SK-N-SH (cell line): Measurements from ENCODE around the gene KRT73. TPM values are rescaled to one million over a fixed set of nuclear protein-coding genes. Genes with fewer than 3 reads are reported as not detected.

ENCODE experiments used
- CTCF ChIA-PET: fragments of 300-600, 350-600 bp; formaldehyde crosslinking; extraction: SDS; loops from one replicate; lab custom pipeline; 2021; lab: Yijun Ruan, JAX
- POLR2A ChIA-PET: fragments of 350-600 bp; sonication (Branson Sonifier 250); formaldehyde crosslinking; extraction: SDS; loops from one replicate; lab custom pipeline; 2020; ENCODE audit warnings: antibody characterized with exemption, inconsistent platforms; lab: Yijun Ruan, JAX
- DNase-seq: peaks from one replicate; pipeline ENCODE4 v3.0.0; 2012
- H2AFZ ChIP-seq: fragments of 200-600 bp; sonication (generic); 2 replicates; pipeline ENCODE4 v1.8.1; 2016; ENCODE audit warnings: antibody characterized with exemption, mild to moderate bottlenecking, low read depth
- H3F3A ChIP-seq: fragments of 200-600 bp; sonication (generic); replicated peaks from 2 replicates; pipeline ENCODE3; 2016; ENCODE audit warnings: antibody characterized with exemption, mild to moderate bottlenecking; ENCODE audit not compliant: insufficient read depth
- H3K27ac ChIP-seq, 2 experiments: fragments of 200-500 bp in 1 of 2; fragments of 200-600 bp in 1 of 2; sonication (Bioruptor generic) in 1 of 2; sonication (generic), shearing (Covaris generic) in 1 of 2; 2 replicates each; pipeline versions ENCODE4 v1.5.1 to v1.6.1; 2014 to 2016; ENCODE audit warnings: low read depth in 2 of 2, inconsistent platforms in 1 of 2, low read length in 1 of 2, mild to moderate bottlenecking in 1 of 2, mixed read lengths in 1 of 2
- H3K27me3 ChIP-seq: fragments of 200-600 bp; sonication (generic), shearing (Covaris generic); 2 replicates; pipeline ENCODE4 v1.6.1; 2016; ENCODE audit warnings: mixed run types; ENCODE audit not compliant: insufficient read depth
- H3K36me3 ChIP-seq, 2 experiments: fragments of 200-500 bp in 1 of 2; fragments of 200-600 bp in 1 of 2; sonication (Bioruptor generic) in 1 of 2; sonication (generic) in 1 of 2; replicated peaks in 1 of 2; 2 replicates each; pipeline versions ENCODE3 to v1.5.1; 2014 to 2016; ENCODE audit warnings: low read length in 1 of 2, mild to moderate bottlenecking in 1 of 2; ENCODE audit not compliant: insufficient read depth in 2 of 2, control insufficient read depth in 1 of 2
- H3K4me1 ChIP-seq, 2 experiments: fragments of 200-500 bp in 1 of 2; fragments of 200-600 bp in 1 of 2; sonication (Bioruptor generic) in 1 of 2; sonication (generic), shearing (Covaris generic) in 1 of 2; 2 replicates each; pipeline versions ENCODE4 v1.5.1 to v1.6.1; 2014 to 2016; ENCODE audit warnings: low read depth in 1 of 2, low read length in 1 of 2, mixed run types in 1 of 2; ENCODE audit not compliant: insufficient read depth in 2 of 2, control insufficient read depth in 1 of 2
- H3K4me2 ChIP-seq: fragments of 200-600 bp; sonication (generic), shearing (Covaris generic); 2 replicates; pipeline ENCODE4 v1.6.1; 2017; ENCODE audit warnings: mixed run types
- H3K4me3 ChIP-seq, 2 experiments: fragments of 200-500 bp in 1 of 2; fragments of 200-600 bp in 1 of 2; sonication (Bioruptor generic) in 1 of 2; sonication (generic), shearing (Covaris generic) in 1 of 2; 2 replicates each; pipeline versions ENCODE4 v1.5.1 to v1.8.1; 2014 to 2016; ENCODE audit warnings: low read depth in 2 of 2, inconsistent platforms in 1 of 2, low read length in 1 of 2, mild to moderate bottlenecking in 1 of 2, mixed read lengths in 1 of 2, moderate library complexity in 1 of 2
- H3K79me2 ChIP-seq: fragments of 200-600 bp; sonication (generic); 2 replicates; pipeline ENCODE4 v1.8.1; 2017; ENCODE audit warnings: mild to moderate bottlenecking; ENCODE audit not compliant: insufficient read depth
- H3K9ac ChIP-seq: fragments of 200-600 bp; sonication (generic); 2 replicates; pipeline ENCODE4 v1.6.1; 2017; ENCODE audit warnings: mixed run types
- H3K9me2 ChIP-seq: fragments of 200-600 bp; sonication (generic); 2 replicates; pipeline ENCODE4 v1.6.1; 2017; ENCODE audit warnings: mixed run types
- H3K9me3 ChIP-seq: fragments of 200-600 bp; sonication (generic); 2 replicates; pipeline ENCODE4 v1.6.1; 2017; ENCODE audit warnings: mixed run types, mild to moderate bottlenecking, moderate library complexity
- H4K20me1 ChIP-seq: fragments of 200-600 bp; sonication (generic); 2 replicates; pipeline ENCODE4 v1.6.1; 2017; ENCODE audit warnings: mild to moderate bottlenecking, mixed run types; ENCODE audit not compliant: insufficient read depth
- CHD2 ChIP-seq: fragments of 150-350 bp; IDR thresholded peaks from 2 replicates; pipeline ENCODE4 v1.6.1; 2018; ENCODE audit warnings: low read length; ENCODE audit not compliant: partially characterized antibody
- CTCF ChIP-seq: fragments of 200-600 bp; sonication (generic); IDR thresholded peaks from 2 replicates; pipeline ENCODE4 v1.6.1; 2017; ENCODE audit warnings: antibody characterized with exemption, mild to moderate bottlenecking, moderate library complexity
- EP300 ChIP-seq, 2 experiments: IDR thresholded peaks; 2 replicates each; pipeline versions ENCODE4 v1.4.0 to v1.6.1; 2012; ENCODE audit warnings: borderline replicate concordance in 1 of 2, low read depth in 1 of 2, low read length in 1 of 2
- FOSL2 ChIP-seq: IDR thresholded peaks from 2 replicates; pipeline ENCODE4 v1.4.0; 2012; ENCODE audit warnings: low read depth, mild to moderate bottlenecking, moderate library complexity, borderline replicate concordance
- FOXJ3 ChIP-seq: sonication (generic); formaldehyde crosslinking; IDR thresholded peaks from 2 replicates; pipeline ENCODE4 v1.5.1; 2020; ENCODE audit warnings: mild to moderate bottlenecking, missing genetic modification reagents
- GATA2 ChIP-seq: sonication (generic); formaldehyde crosslinking; IDR thresholded peaks from 2 replicates; pipeline ENCODE4 v1.5.0; 2020; ENCODE audit warnings: mild to moderate bottlenecking, missing genetic modification reagents
- IRF3 ChIP-seq: fragments of 150-350 bp; IDR thresholded peaks from 2 replicates; pipeline ENCODE4 v1.6.1; 2016; ENCODE audit warnings: mild to moderate bottlenecking, low read depth, low read length
- JUND ChIP-seq: IDR thresholded peaks from 2 replicates; pipeline ENCODE4 v1.4.0; 2012
- NFIC ChIP-seq: IDR thresholded peaks from 2 replicates; pipeline ENCODE4 v1.4.0; 2012; ENCODE audit warnings: borderline replicate concordance
- NRF1 ChIP-seq: IDR thresholded peaks from 2 replicates; pipeline ENCODE4 v1.6.1; 2012; ENCODE audit warnings: low read depth, mild to moderate bottlenecking, low read length
- PBX3 ChIP-seq: IDR thresholded peaks from 2 replicates; pipeline ENCODE4; 2012
- POLR2AphosphoS5 ChIP-seq: IDR thresholded peaks from 2 replicates; pipeline ENCODE4 v1.6.1; 2012; ENCODE audit warnings: low read depth, low read length
- RAD21 ChIP-seq: IDR thresholded peaks from 2 replicates; pipeline ENCODE4 v1.6.1; 2012; ENCODE audit warnings: mild to moderate bottlenecking, low read length
- RFX5 ChIP-seq: IDR thresholded peaks from 2 replicates; pipeline ENCODE4 v1.6.1; 2012; ENCODE audit warnings: mild to moderate bottlenecking, improper control_type of control experiment, low read length
- RXRA ChIP-seq: IDR thresholded peaks from 2 replicates; pipeline ENCODE4 v1.4.0; 2012; ENCODE audit warnings: low read depth, mild to moderate bottlenecking, borderline replicate concordance
- SIN3A ChIP-seq: IDR thresholded peaks from 2 replicates; pipeline ENCODE4 v1.6.1; 2012; ENCODE audit warnings: low read depth, mild to moderate bottlenecking, low read length, moderate library complexity, borderline replicate concordance
- TAF1 ChIP-seq: IDR thresholded peaks from 2 replicates; pipeline ENCODE4 v1.6.1; 2012; ENCODE audit warnings: low read depth, mild to moderate bottlenecking, low read length, moderate library complexity, borderline replicate concordance
- TCF12 ChIP-seq: IDR thresholded peaks from 2 replicates; pipeline ENCODE4 v1.4.0; 2012
- USF2 ChIP-seq: fragments of 150-350 bp; IDR thresholded peaks from 2 replicates; pipeline ENCODE4 v1.6.1; 2017; ENCODE audit warnings: antibody characterized with exemption, low read length, low read depth, borderline replicate concordance
- WGBS: methylation state at CpG from one replicate; pipeline ENCODE4 v1.1.6; 2017; ENCODE audit warnings: low lambda C conversion rate; 5-methylcytosine and 5-hydroxymethylcytosine counted together
- polyA plus RNA-seq, 3 experiments: library from polyadenylated mRNA; depleted of rRNA; stranded (reverse); fragments of >200 nt; gene quantifications; 2 replicates each; pipeline ENCODE4 v1.2.3, GENCODE V29; 2012

KRT73 gene
- polyA plus RNA-seq, 1 of the 3 experiments (the other 2 are of a cell fraction), result not detected

DNA sequence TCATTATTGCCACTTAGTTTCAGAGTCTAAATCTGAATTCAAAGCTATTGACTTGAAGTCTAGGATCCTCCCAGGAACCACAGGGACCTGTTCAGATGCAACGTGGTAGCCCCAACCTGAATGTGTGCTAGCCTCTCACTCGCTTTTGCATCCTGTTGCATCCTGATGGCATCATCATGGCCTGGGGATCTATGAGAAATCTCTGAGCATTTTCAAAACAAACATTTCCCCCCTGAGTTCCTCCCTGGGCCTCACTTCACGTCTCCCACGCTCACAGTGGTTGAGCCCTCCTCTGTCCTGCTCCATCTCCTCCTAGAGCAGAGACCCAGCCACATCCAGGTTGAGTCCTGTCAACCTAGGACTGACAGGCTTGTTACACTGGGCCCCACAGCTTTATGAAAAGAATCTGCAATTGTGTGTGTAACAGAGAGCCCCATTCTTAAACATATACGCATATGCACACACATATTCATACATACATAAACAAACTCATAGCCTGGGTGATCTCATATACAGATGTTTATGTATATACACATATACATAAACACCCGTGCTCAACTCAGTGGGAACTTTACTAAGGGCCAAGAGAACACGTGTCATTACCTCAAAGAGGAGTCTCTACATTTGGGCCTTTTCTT is 11.7 kb downstream of the KRT73 start (continued):
- no peak for TF ChIP-seq CTCF
- TF ChIP-seq NFIC, result no peak
- TF ChIP-seq NRF1, result no peak

DNA sequence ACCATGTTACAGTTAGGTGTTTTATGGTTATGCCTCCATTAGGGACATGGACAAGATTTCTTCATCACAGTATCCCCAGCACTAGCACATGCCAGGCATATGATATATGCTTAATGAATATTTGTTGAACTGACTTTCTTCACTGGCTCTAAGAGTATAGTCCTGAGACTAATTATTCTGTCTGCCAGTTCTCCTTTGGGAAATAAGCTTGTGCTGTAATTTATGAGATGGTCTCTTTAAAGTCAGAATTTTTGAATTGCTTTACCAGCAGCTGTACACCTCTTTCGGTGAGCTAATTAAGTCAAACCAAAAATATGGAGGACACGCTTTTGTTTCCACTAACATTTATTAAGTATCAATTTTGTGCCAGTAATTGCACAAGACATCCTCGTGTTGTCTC is 12.3 kb downstream of the KRT73 start:
- Histone ChIP-seq H3K27ac (no peak overlapping the region), H3K36me3 (no peaks in the 10 kb centered on the region), H3K27me3 (peaks cover 31% of the 10 kb centered on the region), H3F3A (no peaks in the 10 kb centered on the region), H3K4me1 (no peaks in the 10 kb centered on the region), H2AFZ (no peak overlapping the region), H3K9me3 (no peaks in the 10 kb centered on the region), H3K4me2 (no peak overlapping the region), H3K9me2 (no peaks in the 10 kb centered on the region)
- WGBS, result 15% methylated on average over 3 of the region's 3 CpGs
- DNase-seq, result no peak
- POLR2A ChIA-PET, result no interaction called here
- CTCF ChIA-PET, result interaction anchor here (0.6 to 1.2 kb wide), 5 partner anchors 9 to 279 kb away, joined by 3 to 4 read pairs (median 3); no protein-coding TSS in a partner anchor
- TF ChIP-seq FOXJ3 (CRISPR knock-in tag) (no peak), NFIC (no peak), RXRA (no peak), NRF1 (no peak), EP300 (IDR thresholded peaks at IDR 0.05; ENCODE audit: borderline replicate concordance in 1 of 2, low read depth in 1 of 2, low read length in 1 of 2) (no peak), USF2 (no peak), FOSL2 (no peak), CHD2 (no peak), JUND (no peak), SIN3A (no peak), PBX3 (no peak), RAD21 (no peak), RFX5 (no peak), TAF1 (no peak), IRF3 (no peak), POLR2AphosphoS5 (no peak), TCF12 (no peak), GATA2 (CRISPR knock-in tag) (no peak)
- TF ChIP-seq, all 33 proteins: peak for 0
- no peak overlapping the region for H3K4me3 ChIP-seq
- H3K9ac ChIP-seq, result no peak overlapping the region
- H4K20me1 ChIP-seq, result no peaks in the 10 kb centered on the region
- H3K79me2 ChIP-seq, result no peaks in the 10 kb centered on the region
